Small intestine (tissue), 7 donors: ENCODE results near the gene KCNG4. TPM values are rescaled to one million over a fixed set of nuclear protein-coding genes. Genes with fewer than 3 reads are reported as not detected.
A peak's percentile ranks its signal among the peaks of the same experiment; 100 is the strongest.

Source experiments
- DNase-seq, 2 donors: peaks; one replicate each; pipeline versions ENCODE4 v3.0.0 to v3.0.0-alpha.2; 2013
- FAIRE-seq: peaks from 2 replicates; lab custom pipeline; 2012; peaks lifted over from hg19 to GRCh38; lab: Jason Lieb, UNC
- H3K27ac ChIP-seq, 3 donors: one replicate each; pipeline ENCODE4 v1.5.1; 2013; ENCODE audit warnings: low read length in 2 of 3, mild to moderate bottlenecking in 2 of 3, control low read depth in 1 of 3, inconsistent platforms in 1 of 3, low read depth in 1 of 3, moderate library complexity in 1 of 3
- H3K27me3 ChIP-seq, 3 donors: one replicate each; pipeline ENCODE4 v1.6.1; 2013; ENCODE audit warnings: low read length in 3 of 3, inconsistent platforms in 1 of 3; ENCODE audit not compliant: control insufficient read depth in 3 of 3, insufficient read depth in 3 of 3
- H3K36me3 ChIP-seq, 3 donors: one replicate each; pipeline ENCODE4 v1.6.1; 2013; ENCODE audit warnings: low read length in 3 of 3, inconsistent platforms in 1 of 3, low read depth in 1 of 3, mild to moderate bottlenecking in 1 of 3, moderate library complexity in 1 of 3; ENCODE audit not compliant: control insufficient read depth in 3 of 3, insufficient read depth in 2 of 3
- H3K4me1 ChIP-seq, 3 donors: one replicate each; pipeline ENCODE4 v1.6.1; 2013; ENCODE audit warnings: low read length in 2 of 3, inconsistent platforms in 1 of 3, low read depth in 1 of 3, mild to moderate bottlenecking in 1 of 3, moderate library complexity in 1 of 3; ENCODE audit not compliant: control insufficient read depth in 3 of 3, insufficient read depth in 2 of 3
- H3K4me3 ChIP-seq, 3 donors: one replicate each; pipeline ENCODE4 v1.5.1; 2013; ENCODE audit warnings: low read length in 3 of 3, control low read depth in 1 of 3, inconsistent platforms in 1 of 3, low read depth in 1 of 3, mild to moderate bottlenecking in 1 of 3, moderate library complexity in 1 of 3
- H3K9me3 ChIP-seq, 2 donors: one replicate each; pipeline ENCODE4 v1.6.1; 2013; ENCODE audit warnings: low read depth in 1 of 2, low read length in 1 of 2; ENCODE audit not compliant: control insufficient read depth in 2 of 2, insufficient read depth in 1 of 2
- WGBS, 3 donors: extraction: QIAGEN DNeasy Blood & Tissue Kit; methylation state at CpG; one replicate each; pipeline ENCODE4 v1.1.7; 2013; 5-methylcytosine and 5-hydroxymethylcytosine counted together
- polyA plus RNA-seq, 4 donors: library from polyadenylated mRNA; stranded (reverse) in 3 of 4; unstranded in 1 of 4; fragments of 200-250 nt in 3 of 4; fragments of 120-200 nt in 1 of 4; gene quantifications; one replicate each; pipeline versions ENCODE4 v1.2.1 to v1.2.3, GENCODE V29; 2013
- donor health status: healthy with polysubstance abuse.
- donor health status: control.
- donor health status: control.
- donor health status: Bipolar disorder and iron deficiency.
- donor health status: healthy.

The KCNG4 gene
- polyA plus RNA-seq, 4 donors: not detected

GRCh38 chr16:84247331-84247730, 7.5 kb upstream of the KCNG4 start:
- Histone ChIP-seq H3K4me1 (no peaks in the 10 kb centered on the region), H3K4me3 (no peak overlapping the region), H3K36me3 (no peaks in the 10 kb centered on the region), H3K27me3 (peaks cover 0 to 3% (median 0%) of the 10 kb centered on the region in 3 donors), H3K27ac (no peak overlapping the region), H3K9me3 (no peaks in the 10 kb centered on the region)
- FAIRE-seq: no peak
- WGBS, 3 donors: 89 to 91% (median 89%) methylated on average over 6 of the region's 6 CpGs
- no peak for DNase-seq

- peaks cover 0 to 3% (median 0%) of the 10 kb centered on the region in 3 donors for H3K27me3 ChIP-seq
- H3K4me3 ChIP-seq: no peak overlapping the region
- DNase-seq: no peak
- WGBS, 3 donors: 57 to 75% (median 71%) methylated on average over 5 of the region's 5 CpGs
- H3K36me3 ChIP-seq: no peaks in the 10 kb centered on the region
- H3K9me3 ChIP-seq: no peaks in the 10 kb centered on the region
- H3K27ac ChIP-seq: no peak overlapping the region
- no peaks in the 10 kb centered on the region for H3K4me1 ChIP-seq
- no peak for FAIRE-seq
Observed at GRCh38 chr16:84246679-84247077, 6.9 kb upstream of the KCNG4 start.

- WGBS, 3 donors: 89 to 92% (median 90%) methylated on average over 10 of the region's 10 CpGs
- H3K27ac ChIP-seq: no peak overlapping the region
- H3K27me3 ChIP-seq: peaks cover 0 to 3% (median 2%) of the 10 kb centered on the region in 3 donors
- H3K4me1 ChIP-seq: no peaks in the 10 kb centered on the region
- H3K4me3 ChIP-seq: no peak overlapping the region
- DNase-seq (no peak), FAIRE-seq (no peak)
- H3K36me3 ChIP-seq: no peaks in the 10 kb centered on the region
- H3K9me3 ChIP-seq: no peaks in the 10 kb centered on the region
Observed at GRCh38 chr16:84245956-84246678, 6.3 kb upstream of the KCNG4 start.

GRCh38 chr16:84244728-84245127, 4.9 kb upstream of the KCNG4 start:
- DNase-seq: no peak
- WGBS, 3 donors: 92 to 100% (median 96%) methylated on average over 2 of the region's 2 CpGs
- no peak overlapping the region for H3K4me3 ChIP-seq
- H3K4me1 ChIP-seq: no peaks in the 10 kb centered on the region
- no peak overlapping the region for H3K27ac ChIP-seq
- no peak for FAIRE-seq
- peaks cover 0 to 3% (median 2%) of the 10 kb centered on the region in 3 donors for H3K27me3 ChIP-seq
- no peaks in the 10 kb centered on the region for H3K9me3 ChIP-seq
- no peaks in the 10 kb centered on the region for H3K36me3 ChIP-seq

- no peak for FAIRE-seq
- H3K27me3 ChIP-seq: peaks cover 0 to 3% (median 2%) of the 10 kb centered on the region in 3 donors
Observed at GRCh38 chr16:84243732-84244131, 3.9 kb upstream of the KCNG4 start.

GRCh38 chr16:84242839-84243238, 3.0 kb upstream of the KCNG4 start:
- Histone ChIP-seq H3K4me1 (no peaks in the 10 kb centered on the region), H3K27me3 (peaks cover 0 to 3% (median 2%) of the 10 kb centered on the region in 3 donors), H3K9me3 (no peaks in the 10 kb centered on the region), H3K27ac (no peak overlapping the region), H3K36me3 (no peaks in the 10 kb centered on the region), H3K4me3 (no peak overlapping the region)
- DNase-seq: no peak
- no peak for FAIRE-seq
- 79 to 85% (median 83%) methylated on average over 9 of the region's 9 CpGs for WGBS, 3 donors

More at GRCh38 chr16:84243732-84244131, 3.9 kb upstream of the KCNG4 start:
- WGBS, 3 donors: 78 to 91% (median 85%) methylated on average over 1 of the region's 1 CpG
- no peaks in the 10 kb centered on the region for H3K36me3 ChIP-seq
- DNase-seq: no peak
- H3K4me3 ChIP-seq: no peak overlapping the region
- no peaks in the 10 kb centered on the region for H3K4me1 ChIP-seq
- no peaks in the 10 kb centered on the region for H3K9me3 ChIP-seq
- H3K27ac ChIP-seq: no peak overlapping the region

- H3K36me3 ChIP-seq: no peaks in the 10 kb centered on the region
- FAIRE-seq: no peak
- peaks cover 0 to 3% (median 2%) of the 10 kb centered on the region in 3 donors for H3K27me3 ChIP-seq
- no peaks in the 10 kb centered on the region for H3K9me3 ChIP-seq
- 64 to 76% (median 73%) methylated on average over 1 of the region's 1 CpG for WGBS, 3 donors
- H3K4me3 ChIP-seq: no peak overlapping the region
- no peak overlapping the region for H3K27ac ChIP-seq
- no peak for DNase-seq
- H3K4me1 ChIP-seq: no peaks in the 10 kb centered on the region
Observed at GRCh38 chr16:84241778-84242177, 2.0 kb upstream of the KCNG4 start.

- Histone ChIP-seq H3K4me1 (no peaks in the 10 kb centered on the region), H3K36me3 (no peaks in the 10 kb centered on the region), H3K4me3 (no peak overlapping the region), H3K9me3 (no peaks in the 10 kb centered on the region), H3K27me3 (peaks cover 0 to 3% (median 2%) of the 10 kb centered on the region in 3 donors), H3K27ac (no peak overlapping the region)
- DNase-seq (peak in 1 of 2 donors; percentile 5), FAIRE-seq (no peak)
- WGBS, 3 donors: 63 to 87% (median 64%) methylated on average over 2 of the region's 2 CpGs
Observed at GRCh38 chr16:84240455-84240854, 643 bp upstream of the KCNG4 start.
